Kidney epithelial cell (primary cell): Measurements from ENCODE around the gene TMEM178B. TPM values are rescaled to one million over a fixed set of nuclear protein-coding genes. Genes with fewer than 3 reads are reported as not detected.

Experiments used
- DNase-seq: peaks from one replicate; pipeline ENCODE4 v3.0.0-alpha.2; 2010; ENCODE audit warnings: low read depth
- H3K27me3 ChIP-seq: 2 replicates; pipeline ENCODE4 v1.6.0; 2011; ENCODE audit warnings: low read length; ENCODE audit not compliant: control insufficient read depth, insufficient read depth
- H3K36me3 ChIP-seq: 2 replicates; pipeline ENCODE4 v1.5.1; 2011; ENCODE audit warnings: low read length; ENCODE audit not compliant: control insufficient read depth, insufficient read depth
- H3K4me3 ChIP-seq: 2 replicates; pipeline ENCODE4 v1.5.1; 2011; ENCODE audit warnings: low read depth, mild to moderate bottlenecking, control low read depth, low read length
- total RNA-seq: library from RNA; depleted of rRNA; stranded (reverse); fragments of >200 nt; gene quantifications from 2 replicates; pipeline ENCODE4 v1.2.3, GENCODE V29; 2015
- TF ChIP-seq, protein P1 (sequence below): IDR thresholded peaks from 2 replicates; pipeline ENCODE4 v1.5.1; 2011; ENCODE audit warnings: mild to moderate bottlenecking, moderate library complexity, low read length, control low read depth, inconsistent platforms; ENCODE audit not compliant: insufficient read depth, poor library complexity, severe bottlenecking

The TMEM178B gene
- total RNA-seq, 1 donor from 2014 or later, result 9.7 TPM

DNA sequence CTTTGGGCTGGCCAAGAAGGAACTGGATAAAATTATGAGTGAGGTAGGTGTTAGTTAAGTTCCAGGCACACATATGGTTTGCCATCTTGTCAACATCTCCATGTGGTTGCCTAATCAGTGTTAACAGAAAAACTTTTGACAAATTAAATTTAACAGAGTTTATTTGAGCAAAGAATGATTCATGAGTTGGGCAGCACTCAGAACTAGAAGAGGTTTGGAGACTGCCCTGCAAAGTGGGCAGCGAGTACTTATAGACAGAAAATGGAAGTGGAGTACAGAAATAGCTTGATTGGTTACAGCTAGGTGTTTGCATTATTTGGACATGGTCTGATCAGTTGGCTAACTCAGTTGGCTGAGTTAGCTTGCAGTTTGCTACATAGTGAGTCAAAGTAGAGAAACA is 439.9 kb downstream of the TMEM178B start:
- peaks cover 12% of the 10 kb centered on the region for H3K27me3 ChIP-seq
- TF ChIP-seq, protein P1, sequence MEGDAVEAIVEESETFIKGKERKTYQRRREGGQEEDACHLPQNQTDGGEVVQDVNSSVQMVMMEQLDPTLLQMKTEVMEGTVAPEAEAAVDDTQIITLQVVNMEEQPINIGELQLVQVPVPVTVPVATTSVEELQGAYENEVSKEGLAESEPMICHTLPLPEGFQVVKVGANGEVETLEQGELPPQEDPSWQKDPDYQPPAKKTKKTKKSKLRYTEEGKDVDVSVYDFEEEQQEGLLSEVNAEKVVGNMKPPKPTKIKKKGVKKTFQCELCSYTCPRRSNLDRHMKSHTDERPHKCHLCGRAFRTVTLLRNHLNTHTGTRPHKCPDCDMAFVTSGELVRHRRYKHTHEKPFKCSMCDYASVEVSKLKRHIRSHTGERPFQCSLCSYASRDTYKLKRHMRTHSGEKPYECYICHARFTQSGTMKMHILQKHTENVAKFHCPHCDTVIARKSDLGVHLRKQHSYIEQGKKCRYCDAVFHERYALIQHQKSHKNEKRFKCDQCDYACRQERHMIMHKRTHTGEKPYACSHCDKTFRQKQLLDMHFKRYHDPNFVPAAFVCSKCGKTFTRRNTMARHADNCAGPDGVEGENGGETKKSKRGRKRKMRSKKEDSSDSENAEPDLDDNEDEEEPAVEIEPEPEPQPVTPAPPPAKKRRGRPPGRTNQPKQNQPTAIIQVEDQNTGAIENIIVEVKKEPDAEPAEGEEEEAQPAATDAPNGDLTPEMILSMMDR, result no peak
- no peaks in the 10 kb centered on the region for H3K36me3 ChIP-seq
- H3K4me3 ChIP-seq, result no peak overlapping the region
- DNase-seq, result no peak

- DNase-seq, result no peak
- no peak overlapping the region for H3K4me3 ChIP-seq
- peaks cover 10% of the 10 kb centered on the region for H3K27me3 ChIP-seq
- TF ChIP-seq, protein P1, result no peak
- no peaks in the 10 kb centered on the region for H3K36me3 ChIP-seq
Measured at GRCh38 chr7:141515941-141516340, 442.1 kb downstream of the TMEM178B start.

DNA sequence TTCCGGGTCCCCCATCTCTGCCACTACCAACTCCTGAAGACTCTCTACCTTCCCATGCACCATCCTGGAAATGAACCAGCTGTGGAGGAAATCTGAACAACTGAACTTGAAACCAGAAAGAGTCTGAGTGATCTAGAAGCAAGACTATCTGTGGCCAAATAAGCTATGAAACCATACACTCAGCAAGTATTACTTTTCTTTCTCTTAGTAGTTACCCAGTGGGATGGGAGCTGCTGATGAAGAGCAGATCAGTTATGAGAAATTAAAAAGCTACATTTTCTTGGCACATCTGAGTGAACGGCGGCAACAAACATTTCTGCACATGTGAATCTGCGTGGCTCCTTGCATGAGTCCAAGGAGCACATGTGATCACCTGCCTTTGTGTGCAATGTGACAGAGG is 445.8 kb downstream of the TMEM178B start:
- no peaks in the 10 kb centered on the region for H3K27me3 ChIP-seq
- H3K36me3 ChIP-seq, result no peaks in the 10 kb centered on the region
- H3K4me3 ChIP-seq, result no peak overlapping the region
- DNase-seq, result no peak
- TF ChIP-seq, protein P1, result no peak

- TF ChIP-seq, protein P1, result no peak
- Histone ChIP-seq H3K27me3 (no peaks in the 10 kb centered on the region), H3K4me3 (no peak overlapping the region), H3K36me3 (no peaks in the 10 kb centered on the region)
- DNase-seq, result no peak
Measured at GRCh38 chr7:141522657-141523342, 448.9 kb downstream of the TMEM178B start.

DNA sequence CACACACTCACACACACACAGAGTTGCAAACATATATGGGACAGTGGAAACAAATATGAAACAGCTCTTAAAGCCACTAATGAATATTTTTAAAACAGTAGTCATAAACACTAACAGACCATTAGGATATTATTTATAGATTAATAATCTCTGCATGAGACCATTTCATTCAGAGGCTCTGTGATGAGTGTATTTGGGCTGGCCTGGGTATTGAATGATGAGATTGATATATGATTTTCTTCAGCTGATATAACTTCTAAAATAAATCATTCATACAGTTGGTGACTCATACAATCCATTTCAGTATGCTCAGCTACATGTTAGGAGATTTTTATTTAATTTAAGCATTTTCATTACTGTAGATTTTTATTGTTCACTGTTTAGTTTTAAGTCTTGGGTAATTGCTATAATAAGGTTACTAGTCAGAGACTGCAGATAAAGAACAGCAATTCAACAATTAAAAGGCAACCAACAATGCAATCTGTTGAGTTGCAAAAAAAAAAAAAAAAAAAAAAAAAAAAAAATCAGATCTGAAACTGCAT is 452.2 kb downstream of the TMEM178B start:
- TF ChIP-seq, protein P1, result no peak
- no peaks in the 10 kb centered on the region for H3K36me3 ChIP-seq
- no peaks in the 10 kb centered on the region for H3K27me3 ChIP-seq
- no peak for DNase-seq
- H3K4me3 ChIP-seq, result no peak overlapping the region

DNA sequence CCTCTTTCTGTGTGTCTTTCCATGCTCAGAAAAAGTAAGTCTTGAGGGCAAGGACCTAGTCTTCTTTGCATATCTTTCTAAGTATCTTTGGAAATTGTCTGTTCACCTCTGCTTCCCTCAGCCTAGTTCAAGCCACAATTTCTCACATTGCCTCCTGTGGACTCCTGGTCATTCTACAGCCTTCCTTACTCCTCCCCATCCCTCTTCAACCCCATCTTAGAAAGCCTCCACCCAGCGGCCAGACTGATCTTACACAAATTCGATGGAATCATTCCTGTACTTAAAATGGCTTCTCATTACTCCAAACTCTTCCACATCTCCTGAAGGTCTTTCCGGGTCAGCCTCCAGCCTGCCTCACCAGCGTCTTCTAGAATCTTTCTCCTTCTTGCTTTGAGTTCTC is 453.2 kb downstream of the TMEM178B start:
- DNase-seq, result no peak
- TF ChIP-seq, protein P1, result no peak
- no peaks in the 10 kb centered on the region for H3K36me3 ChIP-seq
- H3K27me3 ChIP-seq, result no peaks in the 10 kb centered on the region
- no peak overlapping the region for H3K4me3 ChIP-seq
